Heart right ventricle (tissue), 16 donors: Measurements from ENCODE around the gene MADCAM1. TPM values are rescaled to one million over a fixed set of nuclear protein-coding genes. Genes with fewer than 3 reads are reported as not detected.

Experiments used
- ATAC-seq, 8 donors: fragments of 200-7000 bp; cut with Tn5 transposase; one replicate each; pipeline ENCODE4 v1.9.1; 2020; ENCODE audit warnings: mild to moderate bottlenecking in 8 of 8, moderate library complexity in 8 of 8, moderate number of reproducible peaks in 1 of 8
- DNase-seq, 2 donors: peaks; one replicate each; pipeline ENCODE4 v3.0.0-alpha.2; 2020
- H3K27ac ChIP-seq, 10 donors: fragments of 200-600 bp; sonication (generic) in 2 of 10; one replicate each; pipeline versions ENCODE4 v1.5.0 to v1.8.0; 2020 to 2022; ENCODE audit warnings: mild to moderate bottlenecking in 3 of 10
- H3K27me3 ChIP-seq, 7 donors: fragments of 200-600 bp; one replicate each; pipeline ENCODE4 v1.8.0; 2021 to 2022; ENCODE audit warnings: mild to moderate bottlenecking in 2 of 7
- H3K36me3 ChIP-seq, 9 donors: fragments of 200-600 bp; sonication (generic) in 1 of 9; one replicate each; pipeline versions ENCODE4 v1.5.0 to v1.8.0; 2020 to 2022; ENCODE audit warnings: mild to moderate bottlenecking in 2 of 9
- H3K4me1 ChIP-seq, 9 donors: fragments of 200-600 bp; sonication (generic) in 1 of 9; one replicate each; pipeline versions ENCODE4 v1.5.0 to v1.8.0; 2020 to 2022; ENCODE audit warnings: mild to moderate bottlenecking in 4 of 9
- H3K4me3 ChIP-seq, 10 donors: fragments of 200-600 bp; sonication (generic) in 2 of 10; one replicate each; pipeline versions ENCODE4 v1.5.0 to v1.8.0; 2020 to 2022; ENCODE audit warnings: mild to moderate bottlenecking in 7 of 10, moderate library complexity in 2 of 10
- H3K9me3 ChIP-seq, 11 donors: fragments of 200-600 bp in 10 of 11; sonication (generic) in 2 of 11; one replicate each; pipeline versions ENCODE4 v1.5.0 to v1.8.0; 2013 to 2022; ENCODE audit warnings: mild to moderate bottlenecking in 2 of 11, control low read depth in 1 of 11, moderate library complexity in 1 of 11
- WGBS, 2 donors: extraction: QIAGEN DNeasy Blood & Tissue Kit; methylation state at CpG; one replicate each; pipeline ENCODE4 v1.1.7; 2013; ENCODE audit warnings: inconsistent platforms in 1 of 2; 5-methylcytosine and 5-hydroxymethylcytosine counted together
- intact Hi-C, 10 donors: fragments of 100-400 bp; cut with DNase I; formaldehyde crosslinking; loops; one replicate each; pipeline versions ENCODE4 v1.11.1 to v1.14.2; 2022
- polyA plus RNA-seq, 2 donors: library from polyadenylated mRNA; stranded (reverse); fragments of 200-250 nt; gene quantifications; one replicate each; pipeline ENCODE4 v1.2.3, GENCODE V29; 2013
- total RNA-seq, 10 donors: library from RNA; stranded (reverse); fragmentation: NEBNext Ultra II Directional in 3 of 10; extraction: Animal tissue kit (Norgen Biotek cat#: 25700) in 3 of 10; gene quantifications; one replicate each; pipeline versions ENCODE4 v1.2.1 to v1.2.4, GENCODE V29; 2021 to 2023
- TF ChIP-seq, protein P1 (sequence below), 9 donors: fragments of 200-600 bp; sonication (generic) in 2 of 9; IDR thresholded peaks; one replicate each; pipeline versions ENCODE4 v1.5.0 to v1.8.0; 2021 to 2022; ENCODE audit warnings: antibody characterized with exemption in 9 of 9, mild to moderate bottlenecking in 5 of 9, moderate library complexity in 1 of 9
- donor health status: Arrhythmogenic right ventricular cardiomyopathy.
- donor health status: ischemic (EF 13 %, LVEDD 7.1; RV severe dilation, severe dysfunction).
- donor health status: healthy with polysubstance abuse.
- donor health status: DM: no; HTN: yes; CAD: no.
- donor health status: DM: no; HTN: no; CAD: no.
- donor health status: ischemic (EF 25% LVEDD 6.9; RV normal size, moderate dysfunction).
- donor health status: ischemic (EF 25% LVEDD 5.7; RV mildly dilated, moderate dysfunction).
- donor health status: healthy.
- donor health status: DM: yes; HTN: yes; CAD: no.
- donor health status: Ischemic cardiomyopathy.
- donor health status: ischemic (EF 35%, LVEDD 5.7; RV mildly dilated, moderate dysfunction).
- donor health status: nonischemic (EF 11% LVEDD 7.7; RV severe dilation, severe dysfunction).
- donor health status: DM: yes; HTN: yes; CAD: no.
- donor health status: PGD.
- donor health status: ischemic (EF 29% LVEDD 5.4; RV normal size, mild dysfunction).
- donor health status: nonischemic (EF 23%, LVEDD 6.1; RV moderate dilation, normal function).

MADCAM1 gene
- total and polyA plus RNA-seq, 12 donors = 0.09 to 0.80 (median 0.17) TPM; not detected in 1

GRCh38 chr19:548886-549830, 52.9 kb downstream of the MADCAM1 start:
- DNase-seq (no peak), ATAC-seq (peak in 2 of 8 donors; percentile 10 to 38)
- no peaks in the 10 kb centered on the region for H3K9me3 ChIP-seq
- H3K36me3 ChIP-seq = no peaks in the 10 kb centered on the region
- H3K27ac ChIP-seq = no peak overlapping the region
- intact Hi-C loops = no loop called here
- no peak overlapping the region for H3K4me3 ChIP-seq
- 65 to 75% methylated on average over 43 to 52 of the region's 52 CpGs for WGBS, 2 donors
- H3K4me1 ChIP-seq = peaks cover 0 to 9% (median 2%) of the 10 kb centered on the region in 9 donors
- no peaks in the 10 kb centered on the region for H3K27me3 ChIP-seq
- TF ChIP-seq, protein P1, sequence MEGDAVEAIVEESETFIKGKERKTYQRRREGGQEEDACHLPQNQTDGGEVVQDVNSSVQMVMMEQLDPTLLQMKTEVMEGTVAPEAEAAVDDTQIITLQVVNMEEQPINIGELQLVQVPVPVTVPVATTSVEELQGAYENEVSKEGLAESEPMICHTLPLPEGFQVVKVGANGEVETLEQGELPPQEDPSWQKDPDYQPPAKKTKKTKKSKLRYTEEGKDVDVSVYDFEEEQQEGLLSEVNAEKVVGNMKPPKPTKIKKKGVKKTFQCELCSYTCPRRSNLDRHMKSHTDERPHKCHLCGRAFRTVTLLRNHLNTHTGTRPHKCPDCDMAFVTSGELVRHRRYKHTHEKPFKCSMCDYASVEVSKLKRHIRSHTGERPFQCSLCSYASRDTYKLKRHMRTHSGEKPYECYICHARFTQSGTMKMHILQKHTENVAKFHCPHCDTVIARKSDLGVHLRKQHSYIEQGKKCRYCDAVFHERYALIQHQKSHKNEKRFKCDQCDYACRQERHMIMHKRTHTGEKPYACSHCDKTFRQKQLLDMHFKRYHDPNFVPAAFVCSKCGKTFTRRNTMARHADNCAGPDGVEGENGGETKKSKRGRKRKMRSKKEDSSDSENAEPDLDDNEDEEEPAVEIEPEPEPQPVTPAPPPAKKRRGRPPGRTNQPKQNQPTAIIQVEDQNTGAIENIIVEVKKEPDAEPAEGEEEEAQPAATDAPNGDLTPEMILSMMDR (IDR thresholded peaks at IDR 0.05) = no peak

DNA sequence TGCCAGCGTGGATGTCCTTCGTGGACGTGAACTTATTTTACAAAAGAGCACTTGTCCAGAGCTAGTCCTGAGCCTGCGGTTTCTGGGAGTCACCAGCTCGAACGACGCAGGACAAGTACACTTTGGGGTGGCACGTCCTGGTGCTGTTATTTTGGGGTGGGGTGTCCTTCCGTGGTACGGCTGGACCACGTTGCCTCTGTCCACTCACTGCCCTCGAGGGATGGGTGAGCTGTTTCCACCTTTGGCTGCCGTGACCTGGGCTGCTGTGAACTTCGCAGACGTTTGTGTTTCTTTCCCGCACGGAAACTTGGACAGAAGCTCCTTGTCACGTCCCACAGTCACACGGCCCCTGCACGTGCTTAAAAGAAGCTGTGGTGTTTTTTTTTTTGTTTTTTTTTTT, 58.5 kb downstream of the MADCAM1 start:
- Histone ChIP-seq H3K36me3 (no peaks in the 10 kb centered on the region), H3K4me3 (no peak overlapping the region), H3K27ac (peak overlapping the region in 4 of 10 donors; percentile 26 to 46 (median 38)), H3K4me1 (peaks cover 11 to 36% (median 22%) of the 10 kb centered on the region in 9 donors), H3K9me3 (no peaks in the 10 kb centered on the region), H3K27me3 (no peaks in the 10 kb centered on the region)
- peak in 1 of 8 donors; percentile 17 for ATAC-seq
- DNase-seq = no peak
- intact Hi-C loops = no loop called here
- TF ChIP-seq, protein P1 (IDR thresholded peaks at IDR 0.05) = no peak
- WGBS, 2 donors = 68 to 75% methylated on average over 20 of the region's 20 CpGs

Other genes starting within 250 kb of the MADCAM1 start
- 1 to 10 TPM in 2 of 10 donors, under 1 TPM in 8; 0.14 to 2.8 (median 0.62) TPM for gene PLPP2, start 205.1 kb upstream of the MADCAM1 start, total RNA-seq
- under 1 TPM; 0.80 to 0.91 TPM for gene PLPP2, start 205.1 kb upstream of the MADCAM1 start, polyA plus RNA-seq
- gene MIER2, start 151.7 kb upstream of the MADCAM1 start, total RNA-seq = 10 to 100 TPM; 11.1 to 34.6 (median 16.3) TPM
- 10 to 100 TPM; 25.1 to 30.4 TPM for gene MIER2, start 151.7 kb upstream of the MADCAM1 start, polyA plus RNA-seq
- gene C2CD4C, start 87.3 kb upstream of the MADCAM1 start, total RNA-seq = 1 to 10 TPM in 3 of 10 donors, under 1 TPM in 7; 0.26 to 2.2 (median 0.62) TPM
- 1 to 10 TPM; 2.1 to 2.2 TPM for gene C2CD4C, start 87.3 kb upstream of the MADCAM1 start, polyA plus RNA-seq
- 10 to 100 TPM in 9 of 10 donors, 1 to 10 TPM in 1; 7.7 to 16.3 (median 12.4) TPM for gene SHC2, start 35.5 kb upstream of the MADCAM1 start, total RNA-seq
- 10 to 100 TPM; 11.2 to 33.5 TPM for gene SHC2, start 35.5 kb upstream of the MADCAM1 start, polyA plus RNA-seq
- gene TPGS1, start 11.0 kb downstream of the MADCAM1 start, total RNA-seq = 10 to 100 TPM in 6 of 10 donors, 1 to 10 TPM in 4; 7.1 to 13.5 (median 10.2) TPM
- gene TPGS1, start 11.0 kb downstream of the MADCAM1 start, polyA plus RNA-seq = 10 to 100 TPM; 22.1 to 22.2 TPM
- 100 to 1,000 TPM in 2 of 10 donors, 10 to 100 TPM in 8; 70.2 to 116 (median 76.7) TPM for gene CDC34, start 35.3 kb downstream of the MADCAM1 start, total RNA-seq
- gene CDC34, start 35.3 kb downstream of the MADCAM1 start, polyA plus RNA-seq = 100 to 1,000 TPM; 120 to 162 TPM
- 1 to 10 TPM in 1 of 10 donors, under 1 TPM in 3, not detected in 6; 0.25 to 2.7 (median 0.37) TPM for gene GZMM, start 47.6 kb downstream of the MADCAM1 start, total RNA-seq
- gene GZMM, start 47.6 kb downstream of the MADCAM1 start, polyA plus RNA-seq = under 1 TPM in 1 of 2 donors, not detected in 1; 0.46 TPM
- 1,000 to 10,000 TPM; 1,225 to 2,457 (median 1,705) TPM for gene BSG, start 76.1 kb downstream of the MADCAM1 start, total RNA-seq
- gene BSG, start 76.1 kb downstream of the MADCAM1 start, polyA plus RNA-seq = 1,000 to 10,000 TPM in 1 of 2 donors, 100 to 1,000 TPM in 1; 829 to 5,252 TPM
- gene HCN2, start 93.4 kb downstream of the MADCAM1 start, total RNA-seq = 10 to 100 TPM in 1 of 10 donors, 1 to 10 TPM in 9; 1.9 to 10.7 (median 5.1) TPM
- gene HCN2, start 93.4 kb downstream of the MADCAM1 start, polyA plus RNA-seq = 1 to 10 TPM in 1 of 2 donors, under 1 TPM in 1; 0.90 to 4.7 TPM
- gene POLRMT, start 137.1 kb downstream of the MADCAM1 start, total RNA-seq = 10 to 100 TPM; 37.2 to 61.7 (median 45.3) TPM
- gene POLRMT, start 137.1 kb downstream of the MADCAM1 start, polyA plus RNA-seq = 100 to 1,000 TPM in 1 of 2 donors, 10 to 100 TPM in 1; 43.2 to 159 TPM
- gene FGF22, start 143.4 kb downstream of the MADCAM1 start, total RNA-seq = under 1 TPM in 5 of 10 donors, not detected in 5; 0.20 to 0.36 (median 0.30) TPM
- under 1 TPM; 0.16 to 0.44 TPM for gene FGF22, start 143.4 kb downstream of the MADCAM1 start, polyA plus RNA-seq
- gene RNF126, start 166.7 kb downstream of the MADCAM1 start, total RNA-seq = 10 to 100 TPM; 20.3 to 43.6 (median 22.5) TPM
- gene RNF126, start 166.7 kb downstream of the MADCAM1 start, polyA plus RNA-seq = 10 to 100 TPM; 27.1 to 46.1 TPM
- 100 to 1,000 TPM in 3 of 10 donors, 10 to 100 TPM in 7; 33.4 to 153 (median 77.3) TPM for gene FSTL3, start 179.9 kb downstream of the MADCAM1 start, total RNA-seq
- 100 to 1,000 TPM; 118 to 279 TPM for gene FSTL3, start 179.9 kb downstream of the MADCAM1 start, polyA plus RNA-seq
- gene PRSS57, start 199.0 kb downstream of the MADCAM1 start, total RNA-seq = not detected
- under 1 TPM in 1 of 2 donors, not detected in 1; 0.06 TPM for gene PRSS57, start 199.0 kb downstream of the MADCAM1 start, polyA plus RNA-seq
- gene PALM, start 212.4 kb downstream of the MADCAM1 start, total RNA-seq = 10 to 100 TPM; 12.5 to 33.0 (median 17.7) TPM
- gene PALM, start 212.4 kb downstream of the MADCAM1 start, polyA plus RNA-seq = 10 to 100 TPM; 18.9 to 36.7 TPM